ENCODE results near the gene POLR3F.
A peak's percentile ranks its signal among the peaks of the same experiment; 100 is the strongest.

POLR3F gene

DNA sequence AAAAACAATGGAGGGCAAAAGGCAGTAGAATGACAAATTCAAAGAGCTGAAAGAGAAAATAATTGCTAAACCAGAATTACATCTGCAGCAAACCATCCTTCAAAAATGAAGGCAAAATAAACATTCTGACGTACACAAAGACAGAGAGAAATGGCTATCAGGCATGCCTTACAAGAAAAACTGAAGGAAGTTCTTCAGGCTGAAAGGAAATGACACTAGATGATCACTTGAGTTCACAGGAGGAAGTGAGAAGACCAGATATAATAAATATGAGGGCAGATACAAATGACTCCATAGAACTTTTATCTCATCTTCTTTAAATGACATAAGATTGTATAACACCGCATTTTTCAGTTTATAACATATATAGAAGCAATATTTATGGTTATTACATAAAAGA lies 30.3 kb upstream of the POLR3F start:
- TF ChIP-seq, protein P1, sequence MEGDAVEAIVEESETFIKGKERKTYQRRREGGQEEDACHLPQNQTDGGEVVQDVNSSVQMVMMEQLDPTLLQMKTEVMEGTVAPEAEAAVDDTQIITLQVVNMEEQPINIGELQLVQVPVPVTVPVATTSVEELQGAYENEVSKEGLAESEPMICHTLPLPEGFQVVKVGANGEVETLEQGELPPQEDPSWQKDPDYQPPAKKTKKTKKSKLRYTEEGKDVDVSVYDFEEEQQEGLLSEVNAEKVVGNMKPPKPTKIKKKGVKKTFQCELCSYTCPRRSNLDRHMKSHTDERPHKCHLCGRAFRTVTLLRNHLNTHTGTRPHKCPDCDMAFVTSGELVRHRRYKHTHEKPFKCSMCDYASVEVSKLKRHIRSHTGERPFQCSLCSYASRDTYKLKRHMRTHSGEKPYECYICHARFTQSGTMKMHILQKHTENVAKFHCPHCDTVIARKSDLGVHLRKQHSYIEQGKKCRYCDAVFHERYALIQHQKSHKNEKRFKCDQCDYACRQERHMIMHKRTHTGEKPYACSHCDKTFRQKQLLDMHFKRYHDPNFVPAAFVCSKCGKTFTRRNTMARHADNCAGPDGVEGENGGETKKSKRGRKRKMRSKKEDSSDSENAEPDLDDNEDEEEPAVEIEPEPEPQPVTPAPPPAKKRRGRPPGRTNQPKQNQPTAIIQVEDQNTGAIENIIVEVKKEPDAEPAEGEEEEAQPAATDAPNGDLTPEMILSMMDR (IDR thresholded peaks at IDR 0.05; ENCODE audit: control insufficient read depth, extremely low read depth, insufficient read depth), result no peak
- H3K4me3 ChIP-seq (ENCODE audit: low read depth, low read length), result no peak overlapping the region
- no peak for DNase-seq (ENCODE audit: low read depth)

DNA sequence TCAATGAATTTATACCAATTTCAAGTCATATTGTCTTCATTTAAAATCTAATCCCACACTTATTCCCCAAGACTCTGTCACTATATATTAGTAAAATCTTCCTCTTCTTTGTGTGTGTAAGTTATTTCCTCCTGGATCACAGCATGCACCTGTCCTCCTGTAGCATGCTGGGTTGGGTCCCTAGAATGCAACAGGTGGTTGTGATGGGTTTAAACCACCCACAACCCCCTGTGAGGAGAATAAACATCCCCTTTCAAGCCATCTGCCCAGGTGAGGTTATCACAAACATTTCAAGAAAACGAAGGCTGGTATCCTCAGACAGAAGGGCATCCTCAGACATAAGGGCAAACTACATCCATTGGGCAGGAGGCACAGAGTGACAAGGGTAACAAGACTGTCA lies 26.8 kb upstream of the POLR3F start:
- TF ChIP-seq, protein P1 (IDR thresholded peaks at IDR 0.05; ENCODE audit: control insufficient read depth, extremely low read depth, insufficient read depth), result no peak
- DNase-seq (ENCODE audit: low read depth), result no peak
- no peak overlapping the region for H3K4me3 ChIP-seq (ENCODE audit: low read depth, low read length)

DNA sequence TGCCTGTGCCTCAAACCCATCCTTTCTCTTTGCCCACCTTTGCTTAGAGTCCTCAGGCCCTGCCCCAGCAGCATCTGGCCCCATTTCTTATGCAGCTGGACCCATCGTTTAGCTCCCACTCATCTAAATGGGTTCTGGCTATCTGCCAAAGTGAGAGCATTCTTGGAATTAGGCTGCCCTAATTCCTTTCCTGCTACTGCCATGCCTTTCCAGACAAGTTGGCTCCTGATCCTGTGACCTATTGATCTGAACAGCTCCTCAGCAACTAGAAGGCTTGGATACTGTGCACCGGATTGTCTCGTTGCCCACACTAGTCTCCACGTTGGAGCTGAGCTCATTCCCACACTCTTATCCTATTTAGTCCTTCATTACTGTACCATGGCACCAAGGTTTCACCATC lies 23.3 kb upstream of the POLR3F start:
- TF ChIP-seq, protein P1 (IDR thresholded peaks at IDR 0.05; ENCODE audit: control insufficient read depth, extremely low read depth, insufficient read depth), result no peak
- DNase-seq (ENCODE audit: low read depth), result no peak

DNA sequence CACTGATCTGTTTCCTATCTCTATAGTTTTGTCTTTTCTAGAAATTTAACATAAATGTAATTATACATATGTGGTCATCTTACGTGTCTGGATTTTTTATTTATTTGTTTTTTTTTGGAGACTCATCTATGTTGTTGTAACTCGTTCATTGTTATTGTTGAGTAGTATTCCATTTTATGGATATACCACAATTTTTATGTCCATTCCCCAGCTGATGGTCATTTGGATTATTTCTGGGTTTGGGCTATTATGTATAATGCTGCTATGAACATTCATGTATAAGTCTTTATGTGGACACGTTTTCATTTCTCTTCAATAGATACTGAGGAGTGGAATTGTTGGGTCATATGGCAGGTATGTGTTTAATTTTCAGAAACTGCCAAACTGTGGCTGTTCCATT lies 10.6 kb upstream of the POLR3F start:
- no peak for DNase-seq (ENCODE audit: low read depth)
- TF ChIP-seq, protein P1 (IDR thresholded peaks at IDR 0.05; ENCODE audit: control insufficient read depth, extremely low read depth, insufficient read depth), result no peak
- H3K4me3 ChIP-seq (ENCODE audit: low read depth, low read length), result no peak overlapping the region

More for the DNA sequence above, 23.3 kb upstream of the POLR3F start:
- no peak overlapping the region for H3K4me3 ChIP-seq (ENCODE audit: low read depth, low read length)

DNA sequence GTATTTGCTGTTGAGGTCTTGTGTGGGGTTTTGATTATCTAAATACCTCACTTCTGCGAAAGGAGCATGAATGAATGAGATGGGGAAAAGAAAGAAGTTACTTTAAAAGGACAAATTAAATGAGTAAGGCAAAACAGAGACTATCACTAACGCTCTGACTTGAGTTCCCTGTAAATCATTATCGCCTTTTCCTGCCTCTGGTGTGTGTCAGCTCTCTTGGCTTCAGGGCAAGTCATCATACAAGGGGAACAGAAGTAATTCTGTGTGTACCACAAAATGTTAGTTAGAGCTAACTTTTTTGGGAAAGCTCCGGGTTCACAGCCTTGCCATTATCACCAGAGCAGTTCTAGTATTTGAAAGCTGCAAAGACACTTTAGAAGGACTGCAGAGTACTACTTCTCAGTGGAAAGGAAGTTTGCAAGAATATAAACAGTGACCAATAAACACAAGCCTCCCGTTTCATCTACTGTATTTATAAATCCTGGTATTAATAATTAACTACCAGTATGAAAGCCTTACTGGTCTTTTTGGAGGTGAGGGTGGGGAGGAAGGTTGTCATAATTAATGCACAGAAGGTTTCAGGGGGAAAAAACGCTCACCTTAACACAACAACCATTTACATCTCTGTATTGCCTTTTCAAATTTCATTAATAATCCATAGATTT lies 1.5 kb upstream of the POLR3F start:
- DNase-seq (ENCODE audit: low read depth), result no peak
- H3K4me3 ChIP-seq (ENCODE audit: low read depth, low read length), result peak overlapping the region; percentile 68
- TF ChIP-seq, protein P1 (IDR thresholded peaks at IDR 0.05; ENCODE audit: control insufficient read depth, extremely low read depth, insufficient read depth), result no peak

DNA sequence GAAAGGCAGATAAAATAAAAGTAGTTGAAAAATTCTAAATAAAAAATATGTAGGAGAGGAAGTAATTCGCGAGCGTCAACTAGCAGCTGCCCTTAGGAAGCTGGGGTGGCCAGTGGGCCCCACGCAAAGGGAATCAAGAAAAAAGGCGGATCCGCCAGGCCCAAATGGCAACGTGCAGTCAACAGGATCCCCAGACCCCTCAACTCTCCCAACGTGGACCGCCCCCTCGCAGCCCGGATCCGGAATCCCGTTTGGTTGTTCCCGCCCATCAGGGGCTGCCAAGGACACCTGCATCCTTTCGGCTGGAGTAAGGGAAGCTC lies 656 bp upstream of the POLR3F start:
- no peak for DNase-seq (ENCODE audit: low read depth)

More for the DNA sequence above, 656 bp upstream of the POLR3F start:
- TF ChIP-seq, protein P1 (IDR thresholded peaks at IDR 0.05; ENCODE audit: control insufficient read depth, extremely low read depth, insufficient read depth), result no peak
- peak overlapping the region; percentile 68 for H3K4me3 ChIP-seq (ENCODE audit: low read depth, low read length)

All from LNCaP clone FGC (cell line).